Spleen (tissue), 7 donors: Measurements from ENCODE around the gene CCHCR1.
A peak's percentile ranks its signal among the peaks of the same experiment; 100 is the strongest.

Experiments used
- POLR2A ChIP-seq, 3 donors: fragments of 450-650 bp; IDR thresholded peaks; one replicate each; pipeline ENCODE4 v1.5.1; 2017; ENCODE audit warnings: antibody characterized with exemption in 3 of 3, mild to moderate bottlenecking in 1 of 3
- POLR2AphosphoS5 ChIP-seq, 3 donors: sonication (generic); formaldehyde crosslinking; IDR thresholded peaks; one replicate each; pipeline ENCODE4 v1.5.1; 2017; ENCODE audit warnings: antibody characterized with exemption in 3 of 3
- TF ChIP-seq, protein P1 (sequence below), 11 experiments: fragments of 200-600 bp in 7 of 11; fragments of 450-650 bp in 4 of 11; sonication (generic) in 4 of 11; IDR thresholded peaks in 8 of 11; conservative IDR thresholded peaks in 3 of 11; 1 replicate in 7 of 11; 2 replicates in 4 of 11; pipeline versions ENCODE4 v1.4.0 to v1.8.0; 2016 to 2021; ENCODE audit warnings: antibody characterized with exemption in 11 of 11, inconsistent platforms in 4 of 11, mild to moderate bottlenecking in 1 of 11
- donor health status: DM: no; HTN: no; CAD: no; lungs with moderate emphysema.
- donor health status: DM: no; HTN: no; CAD: no.
- donor health status: DM: no; HTN: no; CAD: no.

DNA sequence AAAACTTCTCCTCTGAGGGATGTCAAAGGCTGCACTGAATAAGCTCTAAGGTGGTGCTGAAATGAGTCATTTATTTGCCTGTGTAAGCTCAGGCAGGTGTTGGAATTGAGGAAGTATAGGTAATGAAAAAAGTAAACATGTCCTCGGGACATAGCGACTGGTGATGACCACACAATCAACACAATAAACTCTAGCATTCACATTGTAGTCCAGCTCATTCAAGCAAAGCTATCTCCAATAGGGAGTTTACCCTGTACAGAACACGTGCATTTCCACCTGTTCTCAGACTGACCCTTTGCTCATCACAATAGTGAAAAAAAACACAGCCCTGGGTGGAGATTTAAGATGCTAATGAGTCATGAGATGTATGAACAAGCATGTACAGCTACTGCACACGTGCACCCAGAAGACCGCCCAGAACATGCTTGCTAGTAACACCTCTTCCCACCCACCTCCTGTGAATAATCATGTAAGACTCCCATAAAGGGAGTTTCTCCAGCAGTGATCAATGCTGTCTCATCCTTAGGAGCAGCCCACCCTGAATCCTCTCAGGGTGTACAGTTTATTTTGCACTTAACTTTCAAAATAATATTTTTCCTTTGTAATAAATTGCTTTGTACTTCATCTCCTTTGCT is 45.9 kb upstream of the CCHCR1 start:
- TF ChIP-seq, protein P1, sequence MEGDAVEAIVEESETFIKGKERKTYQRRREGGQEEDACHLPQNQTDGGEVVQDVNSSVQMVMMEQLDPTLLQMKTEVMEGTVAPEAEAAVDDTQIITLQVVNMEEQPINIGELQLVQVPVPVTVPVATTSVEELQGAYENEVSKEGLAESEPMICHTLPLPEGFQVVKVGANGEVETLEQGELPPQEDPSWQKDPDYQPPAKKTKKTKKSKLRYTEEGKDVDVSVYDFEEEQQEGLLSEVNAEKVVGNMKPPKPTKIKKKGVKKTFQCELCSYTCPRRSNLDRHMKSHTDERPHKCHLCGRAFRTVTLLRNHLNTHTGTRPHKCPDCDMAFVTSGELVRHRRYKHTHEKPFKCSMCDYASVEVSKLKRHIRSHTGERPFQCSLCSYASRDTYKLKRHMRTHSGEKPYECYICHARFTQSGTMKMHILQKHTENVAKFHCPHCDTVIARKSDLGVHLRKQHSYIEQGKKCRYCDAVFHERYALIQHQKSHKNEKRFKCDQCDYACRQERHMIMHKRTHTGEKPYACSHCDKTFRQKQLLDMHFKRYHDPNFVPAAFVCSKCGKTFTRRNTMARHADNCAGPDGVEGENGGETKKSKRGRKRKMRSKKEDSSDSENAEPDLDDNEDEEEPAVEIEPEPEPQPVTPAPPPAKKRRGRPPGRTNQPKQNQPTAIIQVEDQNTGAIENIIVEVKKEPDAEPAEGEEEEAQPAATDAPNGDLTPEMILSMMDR (IDR thresholded peaks at IDR 0.05 in 8 of 11, conservative IDR thresholded peaks at IDR 0.05 in 3 of 11) = no peak
- TF ChIP-seq POLR2AphosphoS5 (IDR thresholded peaks at IDR 0.05) (peak in 1 of 3 donors; percentile 9), POLR2A (IDR thresholded peaks at IDR 0.05) (no peak)
